Heart right ventricle (tissue), 16 donors: ENCODE results near the gene R3HDML. TPM values are rescaled to one million over a fixed set of nuclear protein-coding genes. Genes with fewer than 3 reads are reported as not detected.

Experiments used
- ATAC-seq, 8 donors: fragments of 200-7000 bp; cut with Tn5 transposase; one replicate each; pipeline ENCODE4 v1.9.1; 2020; ENCODE audit warnings: mild to moderate bottlenecking in 8 of 8, moderate library complexity in 8 of 8, moderate number of reproducible peaks in 1 of 8
- DNase-seq, 2 donors: peaks; one replicate each; pipeline ENCODE4 v3.0.0-alpha.2; 2020
- H3K27ac ChIP-seq, 10 donors: fragments of 200-600 bp; sonication (generic) in 2 of 10; one replicate each; pipeline versions ENCODE4 v1.5.0 to v1.8.0; 2020 to 2022; ENCODE audit warnings: mild to moderate bottlenecking in 3 of 10
- H3K27me3 ChIP-seq, 7 donors: fragments of 200-600 bp; one replicate each; pipeline ENCODE4 v1.8.0; 2021 to 2022; ENCODE audit warnings: mild to moderate bottlenecking in 2 of 7
- H3K36me3 ChIP-seq, 9 donors: fragments of 200-600 bp; sonication (generic) in 1 of 9; one replicate each; pipeline versions ENCODE4 v1.5.0 to v1.8.0; 2020 to 2022; ENCODE audit warnings: mild to moderate bottlenecking in 2 of 9
- H3K4me1 ChIP-seq, 9 donors: fragments of 200-600 bp; sonication (generic) in 1 of 9; one replicate each; pipeline versions ENCODE4 v1.5.0 to v1.8.0; 2020 to 2022; ENCODE audit warnings: mild to moderate bottlenecking in 4 of 9
- H3K4me3 ChIP-seq, 10 donors: fragments of 200-600 bp; sonication (generic) in 2 of 10; one replicate each; pipeline versions ENCODE4 v1.5.0 to v1.8.0; 2020 to 2022; ENCODE audit warnings: mild to moderate bottlenecking in 7 of 10, moderate library complexity in 2 of 10
- H3K9me3 ChIP-seq, 11 donors: fragments of 200-600 bp in 10 of 11; sonication (generic) in 2 of 11; one replicate each; pipeline versions ENCODE4 v1.5.0 to v1.8.0; 2013 to 2022; ENCODE audit warnings: mild to moderate bottlenecking in 2 of 11, control low read depth in 1 of 11, moderate library complexity in 1 of 11
- WGBS, 2 donors: extraction: QIAGEN DNeasy Blood & Tissue Kit; methylation state at CpG; one replicate each; pipeline ENCODE4 v1.1.7; 2013; ENCODE audit warnings: inconsistent platforms in 1 of 2; 5-methylcytosine and 5-hydroxymethylcytosine counted together
- intact Hi-C, 10 donors: fragments of 100-400 bp; cut with DNase I; formaldehyde crosslinking; loops; one replicate each; pipeline versions ENCODE4 v1.11.1 to v1.14.2; 2022
- polyA plus RNA-seq, 2 donors: library from polyadenylated mRNA; stranded (reverse); fragments of 200-250 nt; gene quantifications; one replicate each; pipeline ENCODE4 v1.2.3, GENCODE V29; 2013
- total RNA-seq, 10 donors: library from RNA; stranded (reverse); fragmentation: NEBNext Ultra II Directional in 3 of 10; extraction: Animal tissue kit (Norgen Biotek cat#: 25700) in 3 of 10; gene quantifications; one replicate each; pipeline versions ENCODE4 v1.2.1 to v1.2.4, GENCODE V29; 2021 to 2023
- TF ChIP-seq, protein P1 (sequence below), 9 donors: fragments of 200-600 bp; sonication (generic) in 2 of 9; IDR thresholded peaks; one replicate each; pipeline versions ENCODE4 v1.5.0 to v1.8.0; 2021 to 2022; ENCODE audit warnings: antibody characterized with exemption in 9 of 9, mild to moderate bottlenecking in 5 of 9, moderate library complexity in 1 of 9
- donor health status: Arrhythmogenic right ventricular cardiomyopathy.
- donor health status: ischemic (EF 13 %, LVEDD 7.1; RV severe dilation, severe dysfunction).
- donor health status: healthy with polysubstance abuse.
- donor health status: DM: no; HTN: yes; CAD: no.
- donor health status: DM: no; HTN: no; CAD: no.
- donor health status: ischemic (EF 25% LVEDD 6.9; RV normal size, moderate dysfunction).
- donor health status: ischemic (EF 25% LVEDD 5.7; RV mildly dilated, moderate dysfunction).
- donor health status: healthy.
- donor health status: DM: yes; HTN: yes; CAD: no.
- donor health status: Ischemic cardiomyopathy.
- donor health status: ischemic (EF 35%, LVEDD 5.7; RV mildly dilated, moderate dysfunction).
- donor health status: nonischemic (EF 11% LVEDD 7.7; RV severe dilation, severe dysfunction).
- donor health status: DM: yes; HTN: yes; CAD: no.
- donor health status: PGD.
- donor health status: ischemic (EF 29% LVEDD 5.4; RV normal size, mild dysfunction).
- donor health status: nonischemic (EF 23%, LVEDD 6.1; RV moderate dilation, normal function).

The R3HDML gene
- total and polyA plus RNA-seq, 12 donors: not detected

DNA sequence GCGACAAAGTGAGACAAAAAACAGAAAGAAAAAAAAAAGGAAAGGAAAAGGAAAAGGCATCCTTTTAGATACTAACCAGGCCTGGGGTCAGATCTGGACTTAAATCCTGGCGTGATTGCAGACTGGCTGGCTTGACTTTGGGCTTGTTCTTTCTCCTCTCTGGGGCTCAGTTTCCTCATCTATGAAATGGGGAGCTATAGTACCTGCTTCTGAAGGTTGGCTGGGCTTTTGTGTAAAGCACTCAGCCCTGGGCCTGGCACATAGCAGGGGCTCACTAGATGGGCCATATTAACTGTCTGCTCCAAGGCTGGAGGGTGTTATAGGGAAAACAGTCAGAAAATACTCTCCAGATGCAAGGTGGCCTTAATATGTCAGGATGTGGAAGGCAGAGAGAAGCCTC, 1.2 kb upstream of the R3HDML start:
- no peak for ATAC-seq
- Histone ChIP-seq H3K36me3 (no peaks in the 10 kb centered on the region), H3K27me3 (peaks cover 0 to 37% (median 25%) of the 10 kb centered on the region in 7 donors), H3K4me3 (no peak overlapping the region), H3K9me3 (no peaks in the 10 kb centered on the region), H3K27ac (no peak overlapping the region), H3K4me1 (no peaks in the 10 kb centered on the region)
- TF ChIP-seq, protein P1, sequence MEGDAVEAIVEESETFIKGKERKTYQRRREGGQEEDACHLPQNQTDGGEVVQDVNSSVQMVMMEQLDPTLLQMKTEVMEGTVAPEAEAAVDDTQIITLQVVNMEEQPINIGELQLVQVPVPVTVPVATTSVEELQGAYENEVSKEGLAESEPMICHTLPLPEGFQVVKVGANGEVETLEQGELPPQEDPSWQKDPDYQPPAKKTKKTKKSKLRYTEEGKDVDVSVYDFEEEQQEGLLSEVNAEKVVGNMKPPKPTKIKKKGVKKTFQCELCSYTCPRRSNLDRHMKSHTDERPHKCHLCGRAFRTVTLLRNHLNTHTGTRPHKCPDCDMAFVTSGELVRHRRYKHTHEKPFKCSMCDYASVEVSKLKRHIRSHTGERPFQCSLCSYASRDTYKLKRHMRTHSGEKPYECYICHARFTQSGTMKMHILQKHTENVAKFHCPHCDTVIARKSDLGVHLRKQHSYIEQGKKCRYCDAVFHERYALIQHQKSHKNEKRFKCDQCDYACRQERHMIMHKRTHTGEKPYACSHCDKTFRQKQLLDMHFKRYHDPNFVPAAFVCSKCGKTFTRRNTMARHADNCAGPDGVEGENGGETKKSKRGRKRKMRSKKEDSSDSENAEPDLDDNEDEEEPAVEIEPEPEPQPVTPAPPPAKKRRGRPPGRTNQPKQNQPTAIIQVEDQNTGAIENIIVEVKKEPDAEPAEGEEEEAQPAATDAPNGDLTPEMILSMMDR (IDR thresholded peaks at IDR 0.05): no peak
- WGBS, 2 donors: 66 to 82% methylated on average over 2 of the region's 2 CpGs
- no peak for DNase-seq
- intact Hi-C loops: no loop called here

DNA sequence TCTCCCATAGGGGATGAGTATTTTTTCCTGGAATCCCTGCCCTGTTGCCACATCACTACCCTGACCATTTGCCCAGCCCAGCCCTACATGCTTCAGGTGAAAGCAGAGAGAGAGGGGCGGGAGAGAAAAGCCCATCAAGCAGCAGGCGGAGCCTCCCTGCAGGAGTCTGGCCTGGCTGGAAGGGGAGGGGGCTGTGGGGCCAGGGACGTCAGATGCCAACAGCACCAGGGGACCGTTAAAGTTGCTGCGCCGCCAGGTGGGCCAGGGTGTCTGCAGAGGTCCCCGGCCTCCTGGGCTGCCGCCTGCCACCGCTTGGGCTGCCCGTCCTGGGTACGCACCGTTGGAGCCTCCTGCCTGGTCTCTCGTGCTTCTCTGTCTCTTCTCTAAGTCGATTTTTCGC, 757 bp upstream of the R3HDML start:
- Histone ChIP-seq H3K9me3 (no peaks in the 10 kb centered on the region), H3K27me3 (peaks cover 0 to 37% (median 25%) of the 10 kb centered on the region in 7 donors), H3K27ac (no peak overlapping the region), H3K36me3 (no peaks in the 10 kb centered on the region), H3K4me3 (no peak overlapping the region), H3K4me1 (no peaks in the 10 kb centered on the region)
- DNase-seq (no peak), ATAC-seq (no peak)
- intact Hi-C loops: no loop called here
- TF ChIP-seq, protein P1 (IDR thresholded peaks at IDR 0.05): no peak
- WGBS, 2 donors: 27 to 31% methylated on average over 15 of the region's 15 CpGs

DNA sequence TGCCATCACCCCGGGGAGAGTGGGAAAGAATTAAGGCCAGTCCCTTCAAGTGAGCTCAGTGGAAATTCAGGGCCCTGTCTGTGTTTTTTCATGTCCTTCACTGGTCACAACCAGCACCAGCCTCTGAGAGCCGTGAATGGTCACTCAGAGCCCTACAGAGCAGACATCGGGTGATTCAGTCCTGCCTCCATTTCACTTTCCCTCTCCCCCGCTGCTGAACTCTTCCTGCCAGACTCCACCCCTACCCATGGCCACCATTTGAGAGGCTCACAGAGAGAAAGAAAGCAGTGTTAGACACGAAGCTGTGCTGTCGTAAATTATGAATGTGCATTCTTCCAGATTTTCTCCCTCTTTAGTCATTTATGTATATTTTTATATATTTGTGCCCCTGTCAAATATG, 5.4 kb downstream of the R3HDML start:
- 54 to 56% methylated on average over 6 of the region's 6 CpGs for WGBS, 2 donors
- intact Hi-C loops: no loop called here
- TF ChIP-seq, protein P1 (IDR thresholded peaks at IDR 0.05): no peak
- no peaks in the 10 kb centered on the region for H3K4me1 ChIP-seq
- H3K27ac ChIP-seq: no peak overlapping the region
- H3K4me3 ChIP-seq: no peak overlapping the region
- ATAC-seq (peak in 3 of 8 donors; percentile 19 to 55 (median 48)), DNase-seq (no peak)
- H3K9me3 ChIP-seq: no peaks in the 10 kb centered on the region
- H3K27me3 ChIP-seq: peaks cover 0 to 11% (median under 1%) of the 10 kb centered on the region in 7 donors
- H3K36me3 ChIP-seq: no peaks in the 10 kb centered on the region

DNA sequence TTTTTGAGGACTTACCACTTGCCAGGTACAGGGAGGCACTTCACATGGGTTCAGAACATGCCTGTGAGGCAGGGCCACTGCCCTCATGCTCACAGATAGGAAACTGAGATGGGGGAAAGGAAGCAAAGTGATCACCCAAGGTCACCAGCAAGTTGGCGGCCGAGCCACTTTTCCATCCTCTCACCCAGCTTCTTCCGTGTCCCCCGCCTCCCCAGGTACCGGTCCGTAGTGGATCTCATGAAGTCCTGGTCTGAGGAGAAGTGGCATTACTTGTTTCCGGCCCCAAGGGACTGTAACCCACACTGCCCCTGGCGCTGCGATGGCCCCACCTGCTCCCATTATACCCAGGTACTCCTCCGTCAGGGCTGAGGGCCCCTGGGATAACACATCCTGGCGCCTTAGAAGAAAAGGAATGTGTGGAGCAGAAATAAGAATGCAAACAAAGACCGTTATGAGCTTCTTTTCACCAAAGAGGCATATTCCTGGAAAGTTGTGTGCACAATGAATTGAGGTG, 6.4 kb downstream of the R3HDML start:
- TF ChIP-seq, protein P1 (IDR thresholded peaks at IDR 0.05): no peak
- ATAC-seq (no peak), DNase-seq (no peak)
- Histone ChIP-seq H3K36me3 (no peaks in the 10 kb centered on the region), H3K27me3 (peaks cover 0 to 4% (median 0%) of the 10 kb centered on the region in 7 donors), H3K4me1 (no peaks in the 10 kb centered on the region), H3K9me3 (no peaks in the 10 kb centered on the region), H3K4me3 (no peak overlapping the region), H3K27ac (no peak overlapping the region)
- intact Hi-C loops: no loop called here
- 80 to 84% methylated on average over 12 of the region's 12 CpGs for WGBS, 2 donors
